ENCODE measurements around the gene SGMS1.

The SGMS1 gene

DNA sequence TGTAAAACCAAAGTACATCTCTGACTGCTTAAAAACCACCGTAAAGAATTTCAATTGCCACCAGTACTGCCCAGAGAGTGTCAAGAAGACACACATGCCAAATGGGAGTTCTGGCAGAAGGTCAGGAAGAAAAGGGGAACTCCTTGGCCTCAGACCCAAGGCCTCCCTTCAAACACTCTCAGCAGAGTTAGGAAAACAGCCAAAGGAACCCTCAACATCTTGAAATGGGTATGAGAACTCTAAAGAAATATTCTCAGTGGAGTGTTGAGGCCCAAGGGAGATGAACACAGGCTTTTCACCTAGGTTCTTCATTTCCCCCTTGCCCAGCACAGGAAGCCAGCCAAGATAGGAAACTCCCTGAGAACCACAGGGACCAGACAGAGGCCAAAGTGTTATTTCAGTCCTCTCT is 276.4 kb downstream of the SGMS1 start:
- H3K79me2 ChIP-seq (ENCODE audit: control insufficient read depth, low read length): peaks cover 96% of the 10 kb centered on the region
- no peaks in the 10 kb centered on the region for H4K20me1 ChIP-seq (ENCODE audit: control insufficient read depth, insufficient read depth, low read depth, low read length)
- peaks cover 64% of the 10 kb centered on the region for H3K36me3 ChIP-seq (ENCODE audit: control insufficient read depth, low read length)
- no peak for TF ChIP-seq CTCF (IDR thresholded peaks at IDR 0.05; ENCODE audit: low read depth, low read length, poor library complexity, severe bottlenecking)
- no peak for TF ChIP-seq EZH2phosphoT487 (IDR thresholded peaks at IDR 0.05; ENCODE audit: borderline replicate concordance, low read length)
- H3K27ac ChIP-seq (ENCODE audit: low read depth, low read length): no peak overlapping the region
- peaks cover 30% of the 10 kb centered on the region; the same call in 1 of the 2 replicates for H3K9me3 ChIP-seq (ENCODE audit: control insufficient read depth, insufficient read depth, low read length)
- H3K4me3 ChIP-seq (ENCODE audit: low read length): no peak overlapping the region
- no peaks in the 10 kb centered on the region for H3K27me3 ChIP-seq (ENCODE audit: control insufficient read depth, low read length)
- no peaks in the 10 kb centered on the region for H3K9me2 ChIP-seq (replicated peaks; ENCODE audit: control insufficient read depth, low read length)
- no peak overlapping the region for H3K4me2 ChIP-seq (ENCODE audit: low read length)
- no peaks in the 10 kb centered on the region for H3F3A ChIP-seq (ENCODE audit: control insufficient read depth, insufficient read depth)
- H3K4me1 ChIP-seq (ENCODE audit: control insufficient read depth, low read length): peaks cover 12% of the 10 kb centered on the region

- Histone ChIP-seq H3K27ac (ENCODE audit: low read depth, low read length) (no peak overlapping the region), H3K79me2 (ENCODE audit: control insufficient read depth, low read length) (peaks cover 95% of the 10 kb centered on the region), H3K4me3 (ENCODE audit: low read length) (no peak overlapping the region), H3K4me1 (ENCODE audit: control insufficient read depth, low read length) (peaks cover 12% of the 10 kb centered on the region), H3K36me3 (ENCODE audit: control insufficient read depth, low read length) (peaks cover 64% of the 10 kb centered on the region), H4K20me1 (ENCODE audit: control insufficient read depth, insufficient read depth, low read depth, low read length) (no peaks in the 10 kb centered on the region), H3K9me3 (ENCODE audit: control insufficient read depth, insufficient read depth, low read length) (peaks cover 26% of the 10 kb centered on the region; the same call in 1 of the 2 replicates), H3K9me2 (replicated peaks; ENCODE audit: control insufficient read depth, low read length) (no peaks in the 10 kb centered on the region), H3K27me3 (ENCODE audit: control insufficient read depth, low read length) (no peaks in the 10 kb centered on the region), H3K4me2 (ENCODE audit: low read length) (no peak overlapping the region), H3F3A (ENCODE audit: control insufficient read depth, insufficient read depth) (no peaks in the 10 kb centered on the region)
- TF ChIP-seq EZH2phosphoT487 (IDR thresholded peaks at IDR 0.05; ENCODE audit: borderline replicate concordance, low read length) (no peak), CTCF (IDR thresholded peaks at IDR 0.05; ENCODE audit: low read depth, low read length, poor library complexity, severe bottlenecking) (no peak)
Measured at GRCh38 chr10:50346942-50347341, 276.8 kb downstream of the SGMS1 start.

DNA sequence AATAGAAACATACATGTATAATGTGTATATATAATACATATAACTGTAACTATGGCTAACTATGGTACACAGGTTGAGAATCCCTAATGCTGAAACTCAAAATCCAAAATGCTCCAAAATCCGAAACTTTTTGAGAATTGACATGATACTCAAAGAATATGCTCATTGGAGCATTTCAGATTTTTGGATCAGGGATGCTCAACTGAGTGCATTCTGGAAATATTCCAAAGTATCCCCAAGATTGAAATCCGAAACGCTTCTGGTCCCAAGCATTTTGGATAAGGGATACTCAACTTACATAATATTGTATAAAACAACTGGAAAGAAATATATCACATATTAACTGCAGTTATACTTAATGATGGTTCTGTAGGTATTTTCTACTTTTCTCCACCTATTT is 278.2 kb downstream of the SGMS1 start:
- H3K9me3 ChIP-seq (ENCODE audit: control insufficient read depth, insufficient read depth, low read length): peaks cover 17% of the 10 kb centered on the region; the same call in 1 of the 2 replicates
- H3K4me3 ChIP-seq (ENCODE audit: low read length): no peak overlapping the region
- peaks cover 12% of the 10 kb centered on the region for H3K4me1 ChIP-seq (ENCODE audit: control insufficient read depth, low read length)
- H3K79me2 ChIP-seq (ENCODE audit: control insufficient read depth, low read length): peaks cover 92% of the 10 kb centered on the region
- no peak overlapping the region for H3K4me2 ChIP-seq (ENCODE audit: low read length)
- no peak overlapping the region for H3K27ac ChIP-seq (ENCODE audit: low read depth, low read length)
- H3K36me3 ChIP-seq (ENCODE audit: control insufficient read depth, low read length): peaks cover 63% of the 10 kb centered on the region
- H4K20me1 ChIP-seq (ENCODE audit: control insufficient read depth, insufficient read depth, low read depth, low read length): no peaks in the 10 kb centered on the region
- TF ChIP-seq EZH2phosphoT487 (IDR thresholded peaks at IDR 0.05; ENCODE audit: borderline replicate concordance, low read length): no peak
- no peak for TF ChIP-seq CTCF (IDR thresholded peaks at IDR 0.05; ENCODE audit: low read depth, low read length, poor library complexity, severe bottlenecking)
- H3K27me3 ChIP-seq (ENCODE audit: control insufficient read depth, low read length): no peaks in the 10 kb centered on the region
- no peaks in the 10 kb centered on the region for H3K9me2 ChIP-seq (replicated peaks; ENCODE audit: control insufficient read depth, low read length)
- no peaks in the 10 kb centered on the region for H3F3A ChIP-seq (ENCODE audit: control insufficient read depth, insufficient read depth)

Measured in DOHH2 (cell line).